ENCODE data around the gene ARL6IP4. TPM values are rescaled to one million over a fixed set of nuclear protein-coding genes. Genes with fewer than 3 reads are reported as not detected.

The ARL6IP4 gene
- total and polyA plus RNA-seq, 5 experiments from 2014 or later: 183 to 256 (median 209) TPM

GRCh38 chr12:122996621-122997342, 16.3 kb downstream of the ARL6IP4 start:
- peaks cover 0 to 11% (median 8%) of the 10 kb centered on the region in 3 donors for H3K36me3 Mint-ChIP-seq
- DNase-seq: peak in 1 of 10 donors; percentile 63
- H3K27ac Mint-ChIP-seq: no peak overlapping the region
- H3K4me3 Mint-ChIP-seq: no peak overlapping the region
- POLR2A ChIA-PET: no interaction called here
- no peaks in the 10 kb centered on the region for H3K4me1 Mint-ChIP-seq
- no peak for ATAC-seq
- no peaks in the 10 kb centered on the region for H3K27me3 Mint-ChIP-seq
- no peaks in the 10 kb centered on the region for H3K9me3 Mint-ChIP-seq

GRCh38 chr12:122997343-122998250, 17.1 kb downstream of the ARL6IP4 start:
- no peaks in the 10 kb centered on the region for H3K9me3 Mint-ChIP-seq
- POLR2A ChIA-PET: no interaction called here
- DNase-seq: peak in 1 of 10 donors; percentile 37
- no peaks in the 10 kb centered on the region for H3K27me3 Mint-ChIP-seq
- no peak for ATAC-seq
- H3K4me3 Mint-ChIP-seq: no peak overlapping the region
- H3K4me1 Mint-ChIP-seq: no peaks in the 10 kb centered on the region
- H3K36me3 Mint-ChIP-seq: peaks cover 0 to 11% (median 8%) of the 10 kb centered on the region in 3 donors
- H3K27ac Mint-ChIP-seq: no peak overlapping the region

- Mint-ChIP-seq H3K36me3 (peaks cover 0 to 11% (median 8%) of the 10 kb centered on the region in 3 donors), H3K9me3 (no peaks in the 10 kb centered on the region), H3K4me1 (no peaks in the 10 kb centered on the region), H3K27me3 (no peaks in the 10 kb centered on the region), H3K4me3 (no peak overlapping the region), H3K27ac (no peak overlapping the region)
- POLR2A ChIA-PET: no interaction called here
- no peak for DNase-seq
- ATAC-seq: no peak
These were observed 17.8 kb downstream of the ARL6IP4 start for GRCh38 chr12:122998316-122998715.

- no peak overlapping the region for H3K4me3 Mint-ChIP-seq
- no peaks in the 10 kb centered on the region for H3K9me3 Mint-ChIP-seq
- POLR2A ChIA-PET: no interaction called here
- H3K27ac Mint-ChIP-seq: peak overlapping the region in 2 of 10 donors; percentile 40 to 44
- peaks cover 0 to 12% (median 8%) of the 10 kb centered on the region in 3 donors for H3K36me3 Mint-ChIP-seq
- no peaks in the 10 kb centered on the region for H3K27me3 Mint-ChIP-seq
- no peak for ATAC-seq
- H3K4me1 Mint-ChIP-seq: no peaks in the 10 kb centered on the region
- peak in 1 of 10 donors; percentile 46 for DNase-seq
These were observed 18.9 kb downstream of the ARL6IP4 start for GRCh38 chr12:122999196-122999946.

DNA sequence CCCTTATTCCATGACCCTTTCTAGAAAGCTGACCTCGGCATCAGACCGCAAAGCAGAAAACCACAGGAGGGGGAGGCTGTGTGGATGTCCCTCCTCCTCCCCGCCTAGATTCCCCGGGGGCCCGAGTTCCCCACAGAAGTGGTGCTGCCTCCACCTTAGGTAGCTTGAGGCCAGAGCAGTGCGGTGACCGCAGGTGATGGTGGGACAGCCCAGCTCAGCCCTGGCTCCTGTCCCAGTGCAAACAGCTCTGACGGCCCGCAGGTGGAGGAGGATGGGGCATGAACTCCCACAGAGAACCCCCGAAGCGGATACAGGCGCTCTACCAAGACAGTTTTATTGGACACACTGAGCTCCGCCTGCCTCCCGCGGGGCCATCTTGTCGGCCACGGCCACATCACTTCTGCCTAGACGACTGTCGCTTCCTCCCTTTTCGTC, 19.5 kb downstream of the ARL6IP4 start:
- H3K27me3 Mint-ChIP-seq: no peaks in the 10 kb centered on the region
- no peak for ATAC-seq
- H3K4me1 Mint-ChIP-seq: no peaks in the 10 kb centered on the region
- POLR2A ChIA-PET: no interaction called here
- H3K4me3 Mint-ChIP-seq: no peak overlapping the region
- DNase-seq: peak in 1 of 10 donors; percentile 35
- H3K9me3 Mint-ChIP-seq: no peaks in the 10 kb centered on the region
- H3K36me3 Mint-ChIP-seq: peaks cover 0 to 16% (median 8%) of the 10 kb centered on the region in 3 donors
- peak overlapping the region in 1 of 10 donors; percentile 60 for H3K27ac Mint-ChIP-seq

- H3K27ac Mint-ChIP-seq: peak overlapping the region in 1 of 10 donors; percentile 60
- ATAC-seq (no peak), DNase-seq (no peak)
- H3K36me3 Mint-ChIP-seq: peaks cover 0 to 19% (median 8%) of the 10 kb centered on the region in 3 donors
- no peaks in the 10 kb centered on the region for H3K4me1 Mint-ChIP-seq
- no peaks in the 10 kb centered on the region for H3K27me3 Mint-ChIP-seq
- H3K4me3 Mint-ChIP-seq: no peak overlapping the region
- H3K9me3 Mint-ChIP-seq: no peaks in the 10 kb centered on the region
- POLR2A ChIA-PET: no interaction called here
These were observed 20.1 kb downstream of the ARL6IP4 start for GRCh38 chr12:123000578-123000977.

GRCh38 chr12:123001464-123001863, 21.0 kb downstream of the ARL6IP4 start:
- POLR2A ChIA-PET: interaction anchor here (0.7 kb wide), 1 partner anchor 1023 kb away, joined by 3 read pairs; no protein-coding TSS in a partner anchor
- Mint-ChIP-seq H3K27me3 (no peaks in the 10 kb centered on the region), H3K4me1 (no peaks in the 10 kb centered on the region), H3K4me3 (no peak overlapping the region), H3K27ac (peak overlapping the region in 4 of 10 donors; percentile 9 to 46 (median 36)), H3K9me3 (no peaks in the 10 kb centered on the region), H3K36me3 (peaks cover 0 to 21% (median 8%) of the 10 kb centered on the region in 3 donors)
- no peak for DNase-seq
- no peak for ATAC-seq

DNA sequence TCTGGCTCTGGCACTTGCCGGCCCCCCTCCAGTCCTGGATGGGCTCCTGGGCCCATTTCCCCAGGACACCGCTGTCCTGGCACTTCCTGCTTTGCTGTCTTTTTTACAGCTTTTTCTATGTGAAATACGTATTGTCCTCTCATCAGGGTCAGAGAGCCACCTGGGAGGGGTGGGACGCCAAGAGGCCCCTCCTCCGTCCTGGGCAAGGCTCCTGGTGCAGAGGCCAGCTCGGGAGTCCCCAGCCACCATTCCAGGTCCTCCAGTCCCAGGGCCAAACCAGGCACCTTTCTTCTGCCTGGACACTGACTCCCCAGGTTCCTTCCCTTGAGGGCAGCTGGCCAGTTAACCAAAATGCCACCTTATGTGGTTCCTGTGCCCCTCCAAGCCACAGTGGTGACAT, 22.8 kb downstream of the ARL6IP4 start:
- no peaks in the 10 kb centered on the region for H3K9me3 Mint-ChIP-seq
- POLR2A ChIA-PET: no interaction called here
- peak in 1 of 10 donors; percentile 57 for DNase-seq
- no peak overlapping the region for H3K4me3 Mint-ChIP-seq
- no peaks in the 10 kb centered on the region for H3K27me3 Mint-ChIP-seq
- H3K36me3 Mint-ChIP-seq: peaks cover 0 to 30% (median 10%) of the 10 kb centered on the region in 3 donors
- H3K27ac Mint-ChIP-seq: peak overlapping the region in 1 of 10 donors; percentile 19
- no peak for ATAC-seq
- H3K4me1 Mint-ChIP-seq: peaks cover 0 to 3% (median 0%) of the 10 kb centered on the region in 4 donors

GRCh38 chr12:123004287-123004686, 23.8 kb downstream of the ARL6IP4 start:
- peaks cover 0 to 33% (median 10%) of the 10 kb centered on the region in 3 donors for H3K36me3 Mint-ChIP-seq
- H3K4me1 Mint-ChIP-seq: peaks cover 0 to 3% (median 0%) of the 10 kb centered on the region in 4 donors
- H3K27ac Mint-ChIP-seq: no peak overlapping the region
- DNase-seq (no peak), ATAC-seq (no peak)
- POLR2A ChIA-PET: no interaction called here
- H3K9me3 Mint-ChIP-seq: no peaks in the 10 kb centered on the region
- H3K4me3 Mint-ChIP-seq: no peak overlapping the region
- no peaks in the 10 kb centered on the region for H3K27me3 Mint-ChIP-seq

DNA sequence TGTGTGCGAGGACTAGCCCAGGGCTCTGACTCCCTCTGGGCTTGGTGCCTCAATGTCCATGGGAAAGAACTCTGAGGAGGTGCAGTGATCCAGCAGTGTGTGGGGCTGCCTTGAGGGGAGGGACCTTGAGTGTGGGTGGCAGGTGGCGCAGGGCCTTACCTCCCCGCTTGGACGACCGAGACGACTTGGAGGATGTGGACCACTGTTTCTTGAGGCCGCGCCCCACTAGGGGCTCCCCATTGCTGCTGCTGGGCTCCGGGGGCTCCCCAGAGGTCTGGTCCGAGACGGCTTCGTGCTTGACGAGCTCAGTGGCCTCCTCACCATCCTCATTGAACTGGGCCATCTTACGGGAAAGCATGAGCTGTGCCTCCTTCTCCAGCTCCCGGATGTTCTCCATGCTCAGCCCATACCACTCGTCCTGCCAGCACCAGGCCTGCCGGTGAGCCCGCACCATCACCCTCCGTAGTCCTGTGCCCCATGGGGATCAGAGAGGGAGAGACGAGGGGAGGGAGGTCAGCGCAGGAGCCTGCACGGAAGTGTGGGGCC, 24.7 kb downstream of the ARL6IP4 start:
- no peak for ATAC-seq
- no peak overlapping the region for H3K27ac Mint-ChIP-seq
- H3K36me3 Mint-ChIP-seq: peaks cover 0 to 35% (median 10%) of the 10 kb centered on the region in 3 donors
- H3K4me1 Mint-ChIP-seq: peaks cover 0 to 3% (median under 1%) of the 10 kb centered on the region in 4 donors
- no peaks in the 10 kb centered on the region for H3K9me3 Mint-ChIP-seq
- no peak overlapping the region for H3K4me3 Mint-ChIP-seq
- DNase-seq: peak in 1 of 10 donors; percentile 51
- no peaks in the 10 kb centered on the region for H3K27me3 Mint-ChIP-seq
- POLR2A ChIA-PET: no interaction called here

DNA sequence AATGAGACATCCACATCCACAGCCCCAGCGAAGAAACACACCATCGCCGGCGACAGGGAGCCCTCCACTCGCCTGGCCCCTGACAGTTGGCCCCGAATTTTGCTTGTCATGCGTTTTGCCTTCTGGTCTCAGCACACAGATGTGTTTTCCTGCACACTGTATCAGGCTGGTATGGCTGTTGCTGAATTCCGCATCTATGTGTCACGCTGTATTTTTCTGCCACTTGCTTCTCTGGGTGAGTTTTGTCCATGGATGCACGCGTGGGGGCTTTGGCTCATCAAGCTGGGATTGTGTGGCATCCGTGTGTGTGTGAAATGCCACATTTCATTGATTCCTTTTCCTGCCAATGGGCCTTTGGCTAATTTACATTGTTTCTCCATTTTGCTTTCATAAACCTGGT, 26.5 kb downstream of the ARL6IP4 start:
- no peak for ATAC-seq
- H3K4me3 Mint-ChIP-seq: no peak overlapping the region
- H3K27me3 Mint-ChIP-seq: no peaks in the 10 kb centered on the region
- POLR2A ChIA-PET: interaction anchor here (0.6 kb wide), 1 partner anchor 129 kb away, joined by 4 read pairs; no protein-coding TSS in a partner anchor
- peaks cover 0 to 6% (median under 1%) of the 10 kb centered on the region in 4 donors for H3K4me1 Mint-ChIP-seq
- peaks cover 0 to 34% (median 7%) of the 10 kb centered on the region in 3 donors for H3K36me3 Mint-ChIP-seq
- no peak for DNase-seq
- H3K9me3 Mint-ChIP-seq: no peaks in the 10 kb centered on the region
- H3K27ac Mint-ChIP-seq: no peak overlapping the region

GRCh38 chr12:123010110-123010509, 29.6 kb downstream of the ARL6IP4 start:
- DNase-seq (no peak), ATAC-seq (no peak)
- H3K36me3 Mint-ChIP-seq: peaks cover 0 to 38% (median 10%) of the 10 kb centered on the region in 3 donors
- H3K27ac Mint-ChIP-seq: no peak overlapping the region
- H3K9me3 Mint-ChIP-seq: no peaks in the 10 kb centered on the region
- peaks cover 0 to 6% (median under 1%) of the 10 kb centered on the region in 4 donors for H3K4me1 Mint-ChIP-seq
- POLR2A ChIA-PET: no interaction called here
- H3K4me3 Mint-ChIP-seq: no peak overlapping the region
- H3K27me3 Mint-ChIP-seq: no peaks in the 10 kb centered on the region
